ENCODE data around the gene OSBPL2.

OSBPL2 gene

GRCh38 chr20:62258499-62259293, 20.4 kb downstream of the OSBPL2 start:
- no peak for DNase-seq (ENCODE audit: low spot score)

GRCh38 chr20:62259294-62259565, 20.9 kb downstream of the OSBPL2 start:
- no peak for DNase-seq (ENCODE audit: low spot score)

GRCh38 chr20:62262064-62262463, 23.7 kb downstream of the OSBPL2 start:
- DNase-seq (ENCODE audit: low spot score), result no peak

DNA sequence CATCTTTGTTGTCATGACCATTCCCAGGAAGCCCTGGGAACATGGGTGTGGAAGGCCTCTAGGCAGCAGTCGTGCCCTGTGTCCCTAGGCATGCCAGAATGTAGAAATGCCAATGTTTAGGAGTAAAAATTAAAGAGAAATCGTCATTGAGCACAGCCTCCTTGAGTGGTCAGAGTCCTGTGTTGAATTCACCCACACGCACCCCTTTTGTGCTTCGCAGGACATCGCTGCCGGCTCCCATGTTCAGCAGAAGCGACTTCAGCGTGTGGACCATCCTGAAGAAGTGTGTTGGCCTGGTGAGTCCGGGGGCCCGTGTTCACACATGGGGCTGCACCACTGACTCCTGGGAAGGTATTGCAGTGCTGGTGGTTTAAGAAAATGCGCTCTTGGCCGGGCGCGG, 25.1 kb downstream of the OSBPL2 start:
- no peak for DNase-seq (ENCODE audit: low spot score)

GRCh38 chr20:62265365-62265764, 27.0 kb downstream of the OSBPL2 start:
- no peak for DNase-seq (ENCODE audit: low spot score)

GRCh38 chr20:62266340-62266739, 28.0 kb downstream of the OSBPL2 start:
- no peak for DNase-seq (ENCODE audit: low spot score)

GRCh38 chr20:62266851-62267250, 28.5 kb downstream of the OSBPL2 start:
- DNase-seq (ENCODE audit: low spot score), result no peak

DNA sequence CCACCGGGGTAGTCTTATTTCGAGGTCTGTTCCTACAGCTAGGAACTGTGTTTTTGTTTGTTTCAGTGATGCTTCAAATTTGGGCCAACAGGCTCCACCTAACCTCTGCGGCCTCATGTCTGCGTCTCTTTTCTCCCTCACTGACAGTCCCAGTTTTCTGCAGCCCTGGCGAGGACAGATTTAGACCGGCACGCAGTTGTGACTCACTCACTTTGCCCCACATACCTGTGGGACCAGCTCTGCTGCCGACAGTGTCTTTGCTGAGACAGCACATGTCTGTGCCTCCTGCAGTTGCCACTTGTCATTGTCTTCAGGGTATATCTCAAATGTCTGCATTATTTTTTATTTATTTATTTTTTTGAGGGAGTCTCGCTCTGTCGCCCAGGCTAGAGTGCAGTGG, 29.2 kb downstream of the OSBPL2 start:
- DNase-seq (ENCODE audit: low spot score), result no peak

DNA sequence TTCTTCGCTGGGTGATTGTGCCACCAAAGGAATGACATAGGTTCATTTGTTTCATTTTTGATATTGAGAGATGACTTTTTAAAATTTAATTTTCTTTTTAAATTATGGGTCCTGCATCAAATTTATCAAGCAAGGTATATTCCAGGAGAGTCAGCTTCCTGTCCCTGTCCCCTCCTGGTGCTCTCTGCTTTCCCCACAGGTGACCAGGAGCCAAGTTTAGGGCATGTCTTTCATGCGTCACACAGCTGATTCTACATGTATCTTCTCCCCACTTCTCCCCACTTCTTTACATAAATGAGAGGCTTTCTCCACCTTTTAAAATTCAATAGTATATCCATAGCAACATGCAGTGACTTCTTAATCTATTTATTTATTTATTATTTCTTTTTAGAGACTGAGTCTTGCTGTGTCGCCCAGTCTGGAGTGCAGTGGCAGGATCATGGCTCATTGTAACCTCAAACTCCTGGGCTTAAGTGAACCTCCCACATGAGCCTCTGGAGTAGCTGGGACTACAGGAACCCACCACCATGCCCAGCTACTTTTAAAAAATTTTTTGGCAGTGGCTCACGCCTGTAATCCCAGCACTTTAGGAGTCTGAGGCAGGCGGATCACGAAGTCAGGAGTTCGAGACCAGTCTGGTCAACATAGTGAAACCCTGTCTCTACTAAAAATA, 30.0 kb downstream of the OSBPL2 start:
- DNase-seq (ENCODE audit: low spot score), result no peak

GRCh38 chr20:62269378-62269777, 31.1 kb downstream of the OSBPL2 start:
- DNase-seq (ENCODE audit: low spot score), result no peak

DNA sequence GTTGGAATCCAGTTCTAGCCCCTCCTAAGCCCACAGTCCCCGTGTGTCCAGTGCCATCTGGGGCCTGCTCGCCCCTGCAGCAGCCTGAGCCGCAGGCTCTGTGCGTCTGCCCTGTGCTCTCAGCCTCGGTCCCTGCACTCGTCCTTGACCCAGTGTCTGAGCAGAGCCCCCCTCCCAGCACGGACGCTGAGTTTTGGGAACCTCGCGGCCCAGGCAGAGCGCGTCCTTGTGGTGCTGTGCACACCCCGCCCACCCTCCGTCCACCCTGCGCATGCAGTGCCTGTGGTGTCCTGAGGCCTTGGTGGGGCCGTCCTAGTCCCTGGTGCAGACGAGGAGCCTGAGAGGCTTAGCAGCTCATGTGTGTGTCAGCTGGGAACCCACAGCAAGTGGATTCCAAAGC, 31.6 kb downstream of the OSBPL2 start:
- no peak for DNase-seq (ENCODE audit: low spot score)

DNA sequence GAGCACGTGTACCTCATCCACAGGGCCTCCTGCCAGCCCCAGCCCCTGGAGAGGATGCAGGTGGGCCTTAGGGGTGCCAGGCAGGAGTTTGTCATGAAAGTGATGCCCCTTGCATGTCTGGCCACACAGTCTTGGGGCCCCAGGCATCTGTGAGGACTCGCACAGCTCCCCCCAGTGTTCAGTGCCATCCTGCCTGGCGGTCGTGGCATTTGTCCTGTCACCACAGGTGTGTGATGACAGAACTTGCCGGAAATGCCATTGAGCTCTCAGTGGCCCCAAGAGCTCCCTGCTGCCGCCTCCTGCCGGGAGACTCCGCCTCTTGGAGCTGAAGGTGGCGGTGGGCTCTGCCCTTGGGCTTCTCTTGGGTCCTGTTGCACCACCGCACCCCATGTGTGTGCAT, 33.9 kb downstream of the OSBPL2 start:
- DNase-seq (ENCODE audit: low spot score), result no peak

- DNase-seq (ENCODE audit: low spot score), result no peak
These were observed 35.1 kb downstream of the OSBPL2 start for GRCh38 chr20:62273416-62273815.

DNA sequence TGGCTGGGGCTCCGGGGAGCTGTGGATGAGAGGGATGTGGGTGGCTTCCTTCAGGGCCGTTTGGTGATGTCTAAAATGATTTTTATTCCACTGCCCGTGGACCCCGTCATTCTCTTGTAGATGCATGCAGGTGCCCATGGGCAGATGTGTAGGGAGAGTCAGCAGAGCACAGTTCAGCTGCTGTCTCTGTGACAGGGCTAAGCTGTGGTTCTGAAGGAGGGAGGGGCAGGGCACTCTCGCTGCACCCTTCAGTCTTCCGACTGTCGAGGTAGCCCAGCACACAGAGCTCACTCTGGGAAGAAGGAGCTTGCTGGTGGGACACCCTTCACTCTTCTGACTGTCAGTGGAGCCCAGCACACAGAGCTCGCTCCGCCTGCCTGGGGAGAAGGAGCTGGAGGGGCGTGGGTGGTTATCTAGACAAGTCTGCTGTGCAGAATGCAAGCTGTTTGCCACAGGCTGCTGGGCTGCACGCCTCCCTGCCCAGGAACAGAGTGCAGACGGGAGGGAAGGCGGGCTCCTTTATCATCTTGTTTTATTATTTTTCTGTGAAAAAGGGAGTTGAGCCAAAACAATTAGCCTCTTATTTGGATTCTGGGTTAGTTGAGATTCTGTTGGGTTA, 36.1 kb downstream of the OSBPL2 start:
- DNase-seq (ENCODE audit: low spot score), result no peak

DNA sequence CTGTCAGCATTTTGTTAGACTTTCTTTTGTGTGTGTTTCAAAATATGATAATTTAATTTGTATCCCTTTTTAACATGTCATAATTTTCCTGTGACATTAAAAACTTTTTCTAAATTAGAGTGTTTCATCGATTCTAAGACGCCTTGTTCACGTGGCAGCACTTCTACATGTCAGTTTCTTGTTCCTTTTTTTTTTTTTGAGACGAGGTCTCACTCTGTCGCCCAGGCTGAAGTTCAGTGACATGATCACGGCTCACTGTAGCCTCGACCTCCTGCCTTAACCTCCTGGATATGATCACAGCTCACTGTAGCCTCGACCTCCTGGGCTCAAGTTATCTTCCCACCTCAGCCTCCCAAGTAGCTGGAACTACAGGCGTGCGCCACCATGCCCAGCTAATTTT, 36.9 kb downstream of the OSBPL2 start:
- no peak for DNase-seq (ENCODE audit: low spot score)

DNA sequence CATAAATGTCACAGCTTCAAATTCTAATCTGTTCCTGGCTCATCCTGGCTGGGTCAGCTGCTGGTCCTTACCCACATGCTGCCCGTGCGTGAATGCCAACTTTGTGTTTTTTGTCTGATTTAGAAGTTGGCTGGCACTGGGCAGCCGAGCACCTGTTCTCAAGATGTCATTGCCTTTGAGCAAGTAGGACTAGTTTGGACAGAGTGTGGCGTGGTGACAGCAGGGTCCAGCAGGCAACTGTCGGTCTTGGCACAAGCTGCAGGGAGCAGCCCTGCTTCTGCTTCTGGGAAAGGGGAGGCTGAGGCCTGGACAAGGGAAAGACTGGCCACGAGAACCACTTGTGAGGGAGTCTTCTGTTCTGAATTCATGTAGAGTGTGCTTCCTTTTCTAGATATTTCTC, 38.1 kb downstream of the OSBPL2 start:
- DNase-seq (ENCODE audit: low spot score), result no peak

DNA sequence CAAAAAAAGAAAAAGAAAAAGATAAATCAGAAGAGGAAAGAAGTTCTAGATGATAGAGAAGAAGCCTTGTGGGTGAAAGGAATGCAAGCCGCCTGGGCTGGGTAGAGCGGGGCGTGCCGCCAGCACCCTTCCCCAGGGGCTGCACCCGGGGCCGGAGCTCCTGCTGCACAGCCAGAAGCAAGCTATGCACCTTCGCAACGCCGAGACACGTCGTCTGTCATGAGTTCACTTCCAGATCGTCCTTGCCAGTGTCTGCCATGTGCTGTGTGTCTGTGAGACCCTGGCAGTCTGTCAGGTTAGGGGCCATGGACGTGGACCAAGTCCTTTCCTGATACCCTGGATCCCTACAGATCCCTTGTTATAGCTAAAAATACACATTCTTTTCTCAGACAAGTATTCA, 38.9 kb downstream of the OSBPL2 start:
- no peak for DNase-seq (ENCODE audit: low spot score)

DNA sequence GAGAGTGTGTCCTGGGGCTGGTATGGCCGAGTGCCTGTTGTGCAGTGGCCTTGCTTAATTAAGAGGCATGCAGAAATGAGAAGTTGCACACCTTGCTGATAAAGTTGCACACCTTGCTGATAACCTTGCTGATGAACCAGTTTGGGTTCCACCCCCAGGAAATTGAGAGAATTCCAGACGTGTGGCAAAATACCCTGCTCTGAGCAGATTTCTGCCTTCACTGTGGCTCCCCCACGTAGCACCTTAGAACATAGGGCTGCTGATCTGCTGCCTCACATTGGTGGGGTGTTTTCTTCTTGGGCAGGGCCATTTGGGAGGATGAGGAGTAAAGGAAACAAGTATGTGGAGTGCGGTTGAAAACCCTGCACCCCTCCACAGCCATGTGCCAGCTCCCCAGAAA, 42.0 kb downstream of the OSBPL2 start:
- DNase-seq (ENCODE audit: low spot score), result no peak

GRCh38 chr20:62281161-62281933, 43.0 kb downstream of the OSBPL2 start:
- DNase-seq (ENCODE audit: low spot score), result no peak

- no peak for DNase-seq (ENCODE audit: low spot score)
These were observed 43.8 kb downstream of the OSBPL2 start for GRCh38 chr20:62282103-62282502.

DNA sequence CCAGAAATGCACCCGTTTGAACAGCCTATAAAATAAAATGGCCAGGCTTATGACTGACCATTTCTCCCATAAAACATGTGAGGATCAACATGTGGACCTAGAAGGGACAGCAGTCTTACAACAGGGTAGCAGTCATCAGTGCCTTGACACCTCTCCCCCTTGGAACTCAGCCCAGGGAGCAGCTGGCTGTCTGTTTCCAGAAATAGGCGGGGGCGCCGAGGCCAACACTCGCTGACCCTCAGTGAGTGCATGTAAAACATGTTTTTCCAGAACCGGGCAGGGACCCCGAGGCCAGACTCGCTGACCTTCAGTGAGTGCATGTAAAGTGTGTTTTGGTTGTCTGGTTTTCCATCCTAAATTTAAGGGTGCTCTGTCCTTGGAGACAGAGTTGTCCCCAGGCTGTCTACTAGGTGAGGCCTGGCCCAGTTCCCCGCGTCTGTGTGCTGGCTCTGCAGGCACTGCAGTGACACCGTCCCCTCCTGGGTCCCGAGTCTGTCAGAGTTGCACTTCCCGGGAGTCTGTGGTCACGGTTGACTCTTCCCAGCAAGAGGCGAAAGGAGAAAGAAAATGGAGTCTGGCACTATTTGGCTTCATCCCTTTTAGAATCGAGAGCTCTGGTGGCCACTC, 44.7 kb downstream of the OSBPL2 start:
- no peak for DNase-seq (ENCODE audit: low spot score)

GRCh38 chr20:62284448-62284847, 46.1 kb downstream of the OSBPL2 start:
- no peak for DNase-seq (ENCODE audit: low spot score)
